Measurements from ENCODE around the gene UTP14C. TPM values are rescaled to one million over a fixed set of nuclear protein-coding genes. Genes with fewer than 3 reads are reported as not detected.
A peak's percentile ranks its signal among the peaks of the same experiment; 100 is the strongest.
"Not testable (repeated sequence)": the region's sequence is repeated elsewhere in the genome, so short reads cannot be mapped to it uniquely, and the experiment has no call there.

Gene UTP14C
- total and polyA plus RNA-seq, 8 donors: 1.7 to 10.0 (median 5.9) TPM

GRCh38 chr13:52025475-52026245 lies 1.2 kb downstream of the UTP14C start:
- ATAC-seq: peak; percentile 81 to 92 (median 85)
- TF ChIP-seq, protein P1, sequence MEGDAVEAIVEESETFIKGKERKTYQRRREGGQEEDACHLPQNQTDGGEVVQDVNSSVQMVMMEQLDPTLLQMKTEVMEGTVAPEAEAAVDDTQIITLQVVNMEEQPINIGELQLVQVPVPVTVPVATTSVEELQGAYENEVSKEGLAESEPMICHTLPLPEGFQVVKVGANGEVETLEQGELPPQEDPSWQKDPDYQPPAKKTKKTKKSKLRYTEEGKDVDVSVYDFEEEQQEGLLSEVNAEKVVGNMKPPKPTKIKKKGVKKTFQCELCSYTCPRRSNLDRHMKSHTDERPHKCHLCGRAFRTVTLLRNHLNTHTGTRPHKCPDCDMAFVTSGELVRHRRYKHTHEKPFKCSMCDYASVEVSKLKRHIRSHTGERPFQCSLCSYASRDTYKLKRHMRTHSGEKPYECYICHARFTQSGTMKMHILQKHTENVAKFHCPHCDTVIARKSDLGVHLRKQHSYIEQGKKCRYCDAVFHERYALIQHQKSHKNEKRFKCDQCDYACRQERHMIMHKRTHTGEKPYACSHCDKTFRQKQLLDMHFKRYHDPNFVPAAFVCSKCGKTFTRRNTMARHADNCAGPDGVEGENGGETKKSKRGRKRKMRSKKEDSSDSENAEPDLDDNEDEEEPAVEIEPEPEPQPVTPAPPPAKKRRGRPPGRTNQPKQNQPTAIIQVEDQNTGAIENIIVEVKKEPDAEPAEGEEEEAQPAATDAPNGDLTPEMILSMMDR (IDR thresholded peaks at IDR 0.05): no peak
- no peaks in the 10 kb centered on the region for H3K9me3 ChIP-seq
- no peak overlapping the region for H3K4me3 ChIP-seq
- H3K36me3 ChIP-seq: peaks cover 0 to 18% (median 0%) of the 10 kb centered on the region in 3 donors
- H3K27me3 ChIP-seq: no peaks in the 10 kb centered on the region
- no peak overlapping the region for H3K27ac ChIP-seq
- intact Hi-C loops (cut with DNase I): no loop called here
- DNase-seq: peak in 1 of 6 donors; percentile 14
- FAIRE-seq: no peak
- WGBS, 2 donors: 87 to 91% methylated on average over 8 of the region's 8 CpGs
- H3K4me1 ChIP-seq: peaks cover 0 to 18% (median 12%) of the 10 kb centered on the region in 3 donors

DNA sequence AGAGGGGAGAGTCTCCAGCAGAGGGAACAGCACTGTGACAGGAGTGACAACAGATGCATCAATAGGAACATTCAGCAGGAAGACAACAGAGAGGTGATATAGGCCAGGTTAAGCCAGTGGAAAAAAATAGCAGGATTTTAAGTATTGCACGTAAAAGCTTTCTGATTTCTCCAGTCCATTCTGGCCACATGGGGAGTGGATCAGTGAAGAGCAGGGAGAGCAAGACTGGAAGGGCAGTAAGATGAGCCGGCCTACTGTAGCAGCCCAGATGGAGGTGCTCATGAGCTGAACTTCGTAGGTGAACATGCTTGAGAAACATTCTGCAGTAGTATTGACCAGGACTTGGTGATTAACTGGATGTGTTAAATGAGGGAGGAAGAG lies 1.7 kb downstream of the UTP14C start:
- peaks cover 0 to 18% (median 0%) of the 10 kb centered on the region in 3 donors for H3K36me3 ChIP-seq
- intact Hi-C loops (cut with DNase I): no loop called here
- WGBS, 2 donors: 94 to 98% methylated on average over 3 of the region's 3 CpGs
- no peaks in the 10 kb centered on the region for H3K27me3 ChIP-seq
- DNase-seq (no peak), FAIRE-seq (no peak), ATAC-seq (peak in 2 of 4 donors; percentile 9 to 37)
- peaks cover 0 to 18% (median 12%) of the 10 kb centered on the region in 3 donors for H3K4me1 ChIP-seq
- TF ChIP-seq, protein P1 (IDR thresholded peaks at IDR 0.05): no peak
- H3K9me3 ChIP-seq: no peaks in the 10 kb centered on the region
- H3K27ac ChIP-seq: no peak overlapping the region
- H3K4me3 ChIP-seq: no peak overlapping the region

GRCh38 chr13:52027832-52028231 lies 3.3 kb downstream of the UTP14C start:
- 96 to 98% methylated on average over 1 of the region's 1 CpG for WGBS, 2 donors
- peaks cover 0 to 16% (median 0%) of the 10 kb centered on the region in 3 donors for H3K36me3 ChIP-seq
- no peak overlapping the region for H3K27ac ChIP-seq
- TF ChIP-seq, protein P1 (IDR thresholded peaks at IDR 0.05): no peak
- no peak for ATAC-seq
- no peaks in the 10 kb centered on the region for H3K27me3 ChIP-seq
- H3K4me1 ChIP-seq: peaks cover 0 to 18% (median 12%) of the 10 kb centered on the region in 3 donors
- no peak overlapping the region for H3K4me3 ChIP-seq
- H3K9me3 ChIP-seq: no peaks in the 10 kb centered on the region
- intact Hi-C loops (cut with DNase I): no loop called here
- no peak for FAIRE-seq
- no peak for DNase-seq

- no peak for ATAC-seq
- no peak for FAIRE-seq
Observed at GRCh38 chr13:52029569-52029968, 5.1 kb downstream of the UTP14C start.

GRCh38 chr13:52030401-52030800 lies 5.9 kb downstream of the UTP14C start:
- H3K27ac ChIP-seq; DNase-seq; H3K36me3 ChIP-seq; H3K9me3 ChIP-seq; FAIRE-seq; H3K27me3 ChIP-seq; H3K4me3 ChIP-seq; intact Hi-C loops (cut with DNase I); ATAC-seq: not testable (repeated sequence)
- WGBS, 2 donors: 98 to 99% methylated on average over 4 to 6 of the region's 6 CpGs
- H3K4me1 ChIP-seq: peaks cover 0 to 18% (median 11%) of the 10 kb centered on the region in 3 donors

More at GRCh38 chr13:52029569-52029968, 5.1 kb downstream of the UTP14C start:
- H3K9me3 ChIP-seq: no peaks in the 10 kb centered on the region
- peak in 1 of 6 donors; percentile 17 for DNase-seq
- peaks cover 0 to 18% (median 12%) of the 10 kb centered on the region in 3 donors for H3K4me1 ChIP-seq
- WGBS, 2 donors: 71 to 79% methylated on average over 4 of the region's 4 CpGs
- TF ChIP-seq, protein P1 (IDR thresholded peaks at IDR 0.05): no peak
- H3K4me3 ChIP-seq: no peak overlapping the region
- H3K27me3 ChIP-seq: no peaks in the 10 kb centered on the region
- intact Hi-C loops (cut with DNase I): no loop called here
- no peak overlapping the region for H3K27ac ChIP-seq
- H3K36me3 ChIP-seq: peaks cover 0 to 8% (median 0%) of the 10 kb centered on the region in 3 donors

All from pancreas (tissue), 10 donors.